Activated T-cell treated with anti-CD3 and anti-CD28 coated beads for 48 hours (primary cell): ENCODE measurements around the gene MRPS18C.
"Not testable (repeated sequence)": the region's sequence is repeated elsewhere in the genome, so short reads cannot be mapped to it uniquely, and the experiment has no call there.

Experiments used
- DNase-seq: peaks from one replicate; pipeline ENCODE4 v3.0.0-alpha.2; 2020; ENCODE audit warnings: low read depth

MRPS18C gene

GRCh38 chr4:83455281-83456183, at the start of gene MRPS18C, which contains the start of gene HELQ:
MRPS18C (plus strand) TSS chr4:83456058; CDS start chr4:83456078, 20 bp downstream.
HELQ (minus strand) TSS chr4:83455823; CDS start chr4:83455693, 130 bp downstream.
- DNase-seq, result peak; percentile 88

DNA sequence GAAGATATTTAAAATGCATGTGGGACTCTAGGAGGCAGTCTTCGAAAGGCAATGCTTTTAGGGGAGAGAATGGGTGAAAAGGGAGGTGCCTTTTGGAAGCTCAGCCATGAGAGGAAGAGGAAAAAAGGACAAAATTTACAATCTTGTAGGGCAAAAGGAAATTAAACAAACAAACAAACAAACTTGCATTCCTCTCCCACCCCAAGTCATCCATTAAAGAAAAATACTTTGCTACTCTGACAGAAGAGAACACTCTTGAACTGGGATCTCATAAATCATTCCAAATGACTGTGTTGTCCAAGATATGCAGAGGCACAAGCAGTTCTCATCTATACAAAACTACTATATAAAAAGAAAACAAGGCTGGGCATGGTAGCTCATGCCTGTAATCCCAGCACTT, 47.0 kb upstream of the MRPS18C start:
- DNase-seq, result no peak

DNA sequence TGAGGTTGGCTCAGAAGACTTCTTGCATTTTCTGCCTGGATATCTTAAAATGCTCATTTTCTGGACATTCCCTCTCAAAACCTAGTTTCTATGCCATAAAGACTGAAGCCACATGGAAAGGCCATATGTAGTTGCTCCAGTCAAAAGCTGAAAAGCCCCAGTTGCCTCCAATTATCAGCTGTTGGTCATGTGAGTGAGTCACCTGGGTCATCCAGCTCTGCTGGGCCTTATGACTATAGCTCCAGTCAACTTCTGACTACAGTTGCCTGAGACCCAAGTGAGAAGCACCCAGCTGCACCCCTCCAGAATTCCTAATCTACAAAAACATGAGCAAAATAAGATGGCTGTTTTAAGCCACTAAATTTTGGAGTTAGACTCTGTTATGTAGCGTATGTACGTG, 42.2 kb upstream of the MRPS18C start:
- no peak for DNase-seq

- no peak for DNase-seq
These were observed 38.3 kb upstream of the MRPS18C start for GRCh38 chr4:83417566-83417965.

GRCh38 chr4:83418211-83418610, 37.6 kb upstream of the MRPS18C start:
- no peak for DNase-seq

- DNase-seq, result no peak
These were observed 24.7 kb upstream of the MRPS18C start for GRCh38 chr4:83431200-83431599.

DNA sequence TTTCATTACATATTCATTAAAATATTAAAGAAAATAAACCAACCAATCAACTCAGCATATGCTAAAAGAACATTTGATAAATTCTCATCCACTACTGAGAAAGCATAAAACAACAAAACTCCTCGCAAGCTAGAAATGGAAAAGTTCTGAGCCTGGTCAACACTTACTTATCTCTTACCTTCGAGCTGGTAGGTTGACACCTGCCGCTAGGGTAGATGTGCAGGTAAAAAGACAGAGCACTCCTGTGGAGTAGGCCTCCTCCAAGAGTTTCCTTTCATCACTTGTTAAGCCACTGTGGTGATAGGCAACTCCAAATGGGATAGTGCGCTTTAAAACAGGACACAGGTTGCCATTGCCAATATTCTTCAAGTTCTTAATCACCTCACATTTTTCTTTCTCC, 19.2 kb upstream of the MRPS18C start:
- DNase-seq, result no peak

GRCh38 chr4:83438719-83439118, 17.1 kb upstream of the MRPS18C start:
- DNase-seq, result no peak

- no peak for DNase-seq
These were observed 15.6 kb upstream of the MRPS18C start for GRCh38 chr4:83440148-83440814.

GRCh38 chr4:83440899-83441298, 15.0 kb upstream of the MRPS18C start:
- DNase-seq, result no peak

DNA sequence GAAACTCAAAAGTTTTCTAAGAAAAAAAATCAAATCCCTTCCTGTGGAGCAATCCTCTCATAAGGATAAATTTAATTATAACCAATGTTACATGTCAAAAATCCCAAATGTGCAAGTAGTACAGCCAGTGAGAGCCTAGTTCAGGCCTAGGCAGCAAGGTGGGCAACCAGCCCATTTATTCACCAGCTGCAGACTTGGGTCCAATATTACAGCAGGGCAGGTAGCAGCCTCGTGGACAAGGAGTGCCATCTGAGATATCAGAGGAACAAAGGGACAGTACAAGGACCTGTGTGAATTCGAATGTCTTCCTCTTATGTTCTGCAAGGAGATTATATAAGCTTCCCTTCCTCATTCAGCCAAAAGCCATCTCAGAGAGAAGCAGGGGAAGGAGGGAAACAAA, 6.8 kb upstream of the MRPS18C start:
- no peak for DNase-seq

DNA sequence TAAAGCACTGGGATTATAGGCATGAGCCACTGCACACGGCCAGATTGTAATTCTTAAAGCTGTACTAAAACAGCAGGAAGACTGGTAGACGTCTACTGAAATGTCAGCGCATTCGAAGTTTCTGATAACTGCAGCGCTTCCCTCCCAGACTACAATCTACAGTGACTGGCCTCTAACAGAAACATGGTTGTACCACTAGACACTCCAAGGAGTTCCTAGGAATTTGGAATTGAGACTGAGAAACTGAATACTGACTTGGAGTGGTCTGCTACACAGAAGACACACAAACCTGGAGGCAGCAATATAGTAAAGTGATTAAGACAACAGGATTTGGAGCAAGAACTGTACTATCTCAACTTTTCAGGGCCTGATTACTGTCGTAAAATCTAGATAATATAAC, 1.2 kb upstream of the MRPS18C start:
- no peak for DNase-seq

- no peak for DNase-seq
These were observed 285 bp downstream of the MRPS18C start for GRCh38 chr4:83456184-83456501.

DNA sequence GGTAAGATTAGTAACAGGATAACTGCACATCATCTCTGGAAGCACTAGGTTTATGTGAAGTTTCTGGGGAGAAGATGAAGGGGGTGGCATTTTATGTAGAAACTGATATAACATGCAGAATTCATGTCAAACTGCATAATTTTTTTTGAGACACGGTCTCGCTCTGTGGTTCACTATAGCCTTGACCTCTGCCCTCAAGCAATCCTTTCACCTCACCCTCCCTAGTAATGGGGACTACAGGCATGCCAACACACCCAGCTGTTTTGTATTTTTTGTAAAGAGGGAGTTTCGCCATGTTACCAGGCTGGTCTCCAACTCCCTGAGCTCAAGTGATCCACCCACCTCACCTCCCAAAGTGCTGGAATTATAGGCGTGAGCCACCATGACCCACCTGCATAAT, 17.6 kb downstream of the MRPS18C start:
- DNase-seq, result no peak

- no peak for DNase-seq
These were observed 18.1 kb downstream of the MRPS18C start for GRCh38 chr4:83473966-83474365.

- peak; percentile 95 for DNase-seq
These were observed 28.9 kb downstream of the MRPS18C start, which contains the start of gene ABRAXAS1 for GRCh38 chr4:83484500-83485461. ABRAXAS1 (minus strand) TSS chr4:83485100; CDS start chr4:83485072, 28 bp downstream.

GRCh38 chr4:83486457-83487129, 30.7 kb downstream of the MRPS18C start:
- DNase-seq, result no peak

DNA sequence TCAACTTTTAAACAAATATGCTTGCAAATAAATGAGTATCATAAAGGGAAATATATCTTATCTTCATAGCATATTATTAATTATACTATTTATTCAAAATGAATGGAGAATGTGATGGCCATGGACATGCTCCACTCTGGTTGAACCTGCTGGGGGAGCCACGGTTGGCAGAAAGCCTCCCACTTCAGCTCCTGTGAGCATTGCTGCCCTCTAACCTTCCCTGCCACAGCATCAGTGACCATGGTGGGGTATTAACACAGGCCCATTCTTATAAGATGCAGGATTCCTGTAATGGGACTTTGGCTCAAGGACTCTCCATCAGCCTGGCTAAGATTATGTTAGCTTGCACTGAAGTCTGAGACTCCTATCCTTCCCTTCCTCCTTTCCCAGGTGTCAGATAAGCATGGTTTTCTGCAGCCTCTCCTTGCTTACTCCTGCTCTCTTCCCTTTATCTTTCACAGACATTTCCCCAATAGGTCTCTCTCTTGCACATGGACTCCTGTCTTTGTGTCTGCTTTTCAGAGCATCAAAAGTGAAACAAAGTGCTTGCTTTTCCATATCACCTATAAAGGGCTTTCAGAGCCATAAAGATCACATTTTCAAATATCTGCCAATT, 34.0 kb downstream of the MRPS18C start:
- DNase-seq, result no peak

GRCh38 chr4:83490876-83491450, 35.1 kb downstream of the MRPS18C start:
- no peak for DNase-seq

- DNase-seq, result not testable (repeated sequence)
These were observed 40.4 kb downstream of the MRPS18C start for GRCh38 chr4:83496085-83496917.
